Right lobe of liver (tissue), 4 donors: ENCODE results near the gene TAC4.

ENCODE experiments used
- CTCF ChIP-seq, 4 donors: fragments of 200-600 bp in 3 of 4; fragments of 450-650 bp in 1 of 4; IDR thresholded peaks; one replicate each; pipeline versions ENCODE4 v1.5.1 to v1.8.0; 2016 to 2022; ENCODE audit warnings: antibody characterized with exemption in 4 of 4, mild to moderate bottlenecking in 2 of 4
- POLR2A ChIP-seq: fragments of 450-650 bp; IDR thresholded peaks from one replicate; pipeline ENCODE4 v1.6.1; 2017; ENCODE audit warnings: antibody characterized with exemption, mild to moderate bottlenecking
- donor health status: DM: no; HTN: no; CAD: no.
- donor health status: DM: no; HTN: no; CAD: no.
- donor health status: DM: no; HTN: yes; CAD: no.

GRCh38 chr17:49891694-49892389 lies 44.0 kb upstream of the TAC4 start:
- TF ChIP-seq CTCF (IDR thresholded peaks at IDR 0.05) (no peak), POLR2A (no peak)
